Ishikawa (cell line): ENCODE measurements around the gene GOLGA2.

Experiments
- CEBPB ChIP-seq: IDR thresholded peaks from 2 replicates; pipeline ENCODE4 v1.6.1; 2012
- CREB1 ChIP-seq: IDR thresholded peaks from 2 replicates; pipeline ENCODE4 v1.6.1; 2012; ENCODE audit warnings: low read depth
- EGR1 ChIP-seq: IDR thresholded peaks from 2 replicates; pipeline ENCODE4 v1.6.1; 2012
- EP300 ChIP-seq: IDR thresholded peaks from 2 replicates; pipeline ENCODE4 v1.6.1; 2012; ENCODE audit warnings: borderline replicate concordance
- FOXM1 ChIP-seq: IDR thresholded peaks from 2 replicates; pipeline ENCODE4 v1.6.1; 2012; ENCODE audit warnings: low read depth, borderline replicate concordance
- MAX ChIP-seq: IDR thresholded peaks from 2 replicates; pipeline ENCODE4 v1.6.1; 2012
- NFIC ChIP-seq: IDR thresholded peaks from 2 replicates; pipeline ENCODE4 v1.6.1; 2012
- RAD21 ChIP-seq: IDR thresholded peaks from 2 replicates; pipeline ENCODE4 v1.6.1; 2012; ENCODE audit warnings: low read depth
- TAF1 ChIP-seq: IDR thresholded peaks from 2 replicates; pipeline ENCODE4 v1.6.1; 2012; ENCODE audit warnings: low read depth, mild to moderate bottlenecking
- TCF12 ChIP-seq: IDR thresholded peaks from 2 replicates; pipeline ENCODE4 v1.6.1; 2012; ENCODE audit warnings: low read depth
- TEAD4 ChIP-seq: IDR thresholded peaks from 2 replicates; pipeline ENCODE4 v1.6.1; 2012
- USF1 ChIP-seq: IDR thresholded peaks from 2 replicates; pipeline ENCODE4 v1.6.1; 2012
- YY1 ChIP-seq: IDR thresholded peaks from 2 replicates; pipeline ENCODE4 v1.6.1; 2012; ENCODE audit warnings: low read depth
- ZBTB7A ChIP-seq: IDR thresholded peaks from 2 replicates; pipeline ENCODE4 v1.6.1; 2012; ENCODE audit warnings: low read depth
- TF ChIP-seq, protein P1 (sequence below): IDR thresholded peaks from 2 replicates; pipeline ENCODE4 v1.6.1; 2012; ENCODE audit warnings: low read depth, mild to moderate bottlenecking

GOLGA2 gene

GRCh38 chr9:128321879-128322403 is 46.1 kb upstream of the GOLGA2 start:
- TF ChIP-seq, protein P1, sequence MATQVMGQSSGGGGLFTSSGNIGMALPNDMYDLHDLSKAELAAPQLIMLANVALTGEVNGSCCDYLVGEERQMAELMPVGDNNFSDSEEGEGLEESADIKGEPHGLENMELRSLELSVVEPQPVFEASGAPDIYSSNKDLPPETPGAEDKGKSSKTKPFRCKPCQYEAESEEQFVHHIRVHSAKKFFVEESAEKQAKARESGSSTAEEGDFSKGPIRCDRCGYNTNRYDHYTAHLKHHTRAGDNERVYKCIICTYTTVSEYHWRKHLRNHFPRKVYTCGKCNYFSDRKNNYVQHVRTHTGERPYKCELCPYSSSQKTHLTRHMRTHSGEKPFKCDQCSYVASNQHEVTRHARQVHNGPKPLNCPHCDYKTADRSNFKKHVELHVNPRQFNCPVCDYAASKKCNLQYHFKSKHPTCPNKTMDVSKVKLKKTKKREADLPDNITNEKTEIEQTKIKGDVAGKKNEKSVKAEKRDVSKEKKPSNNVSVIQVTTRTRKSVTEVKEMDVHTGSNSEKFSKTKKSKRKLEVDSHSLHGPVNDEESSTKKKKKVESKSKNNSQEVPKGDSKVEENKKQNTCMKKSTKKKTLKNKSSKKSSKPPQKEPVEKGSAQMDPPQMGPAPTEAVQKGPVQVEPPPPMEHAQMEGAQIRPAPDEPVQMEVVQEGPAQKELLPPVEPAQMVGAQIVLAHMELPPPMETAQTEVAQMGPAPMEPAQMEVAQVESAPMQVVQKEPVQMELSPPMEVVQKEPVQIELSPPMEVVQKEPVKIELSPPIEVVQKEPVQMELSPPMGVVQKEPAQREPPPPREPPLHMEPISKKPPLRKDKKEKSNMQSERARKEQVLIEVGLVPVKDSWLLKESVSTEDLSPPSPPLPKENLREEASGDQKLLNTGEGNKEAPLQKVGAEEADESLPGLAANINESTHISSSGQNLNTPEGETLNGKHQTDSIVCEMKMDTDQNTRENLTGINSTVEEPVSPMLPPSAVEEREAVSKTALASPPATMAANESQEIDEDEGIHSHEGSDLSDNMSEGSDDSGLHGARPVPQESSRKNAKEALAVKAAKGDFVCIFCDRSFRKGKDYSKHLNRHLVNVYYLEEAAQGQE, result no peak
- TF ChIP-seq USF1 (peak; percentile 92), CREB1 (no peak), NFIC (no peak), EGR1 (no peak)

- TF ChIP-seq EP300, result no peak
- no peak for TF ChIP-seq NFIC
- TF ChIP-seq CREB1, result no peak
- no peak for TF ChIP-seq ZBTB7A
- no peak for TF ChIP-seq USF1
- TF ChIP-seq RAD21, result no peak
- TF ChIP-seq, protein P1, result no peak
- no peak for TF ChIP-seq EGR1
- TF ChIP-seq TEAD4, result no peak
- no peak for TF ChIP-seq CEBPB
- TF ChIP-seq TCF12, result no peak
- no peak for TF ChIP-seq YY1
- no peak for TF ChIP-seq MAX
- TF ChIP-seq TAF1, result no peak
- no peak for TF ChIP-seq FOXM1
Observed at GRCh38 chr9:128321343-128321742, 45.5 kb upstream of the GOLGA2 start.

DNA sequence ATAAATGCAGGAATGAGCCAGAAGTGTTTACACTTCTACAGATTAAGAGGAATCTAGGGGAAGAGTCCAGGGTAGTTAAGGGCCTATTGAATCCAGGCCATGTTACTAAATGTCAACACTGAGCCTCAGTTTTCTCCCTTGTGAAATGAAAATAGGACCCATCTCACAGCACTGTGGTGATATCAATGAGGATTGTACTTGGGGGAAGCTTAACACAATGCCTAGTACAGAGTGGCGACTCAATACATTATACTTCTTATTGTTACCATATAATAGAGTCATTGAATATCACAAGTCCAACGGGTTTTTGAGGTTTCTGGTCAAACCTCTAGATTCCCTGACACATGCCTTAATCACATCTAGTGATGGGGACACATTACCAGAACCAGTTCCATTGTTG is 41.8 kb upstream of the GOLGA2 start:
- TF ChIP-seq NFIC (no peak), FOXM1 (no peak), CEBPB (no peak), RAD21 (no peak), USF1 (no peak), TEAD4 (no peak), TCF12 (no peak), CREB1 (no peak), ZBTB7A (no peak), EP300 (no peak), MAX (no peak), EGR1 (no peak), TAF1 (no peak), YY1 (no peak)
- TF ChIP-seq, protein P1, result no peak

GRCh38 chr9:128316421-128316820 is 40.6 kb upstream of the GOLGA2 start:
- TF ChIP-seq TEAD4 (no peak), CEBPB (no peak), ZBTB7A (no peak), EP300 (no peak), TAF1 (no peak), FOXM1 (no peak), NFIC (no peak), MAX (no peak)
- TF ChIP-seq, protein P1, result no peak
